Muscle layer of colon (tissue), 2 donors: ENCODE measurements around the gene SETD4.

ENCODE experiments used
- H3K27ac ChIP-seq: one replicate; pipeline ENCODE4 v1.7.0; 2013; ENCODE audit warnings: low read depth, mild to moderate bottlenecking, low read length, moderate library complexity
- H3K27me3 ChIP-seq, 2 donors: one replicate each; pipeline ENCODE4 v1.7.0; 2013; ENCODE audit warnings: low read length in 2 of 2, mild to moderate bottlenecking in 2 of 2; ENCODE audit not compliant: insufficient read depth in 2 of 2, control insufficient read depth in 1 of 2
- H3K36me3 ChIP-seq: one replicate; pipeline ENCODE4 v1.7.0; 2013; ENCODE audit warnings: mild to moderate bottlenecking, low read length; ENCODE audit not compliant: insufficient read depth
- H3K4me1 ChIP-seq: one replicate; pipeline ENCODE4 v1.7.0; 2013; ENCODE audit warnings: mild to moderate bottlenecking, low read length; ENCODE audit not compliant: insufficient read depth
- H3K4me3 ChIP-seq, 2 donors: one replicate each; pipeline ENCODE4 v1.7.0; 2013; ENCODE audit warnings: low read length in 2 of 2, low read depth in 1 of 2, mild to moderate bottlenecking in 1 of 2, moderate library complexity in 1 of 2
- H3K9ac ChIP-seq: one replicate; pipeline ENCODE4 v1.7.0; 2013; ENCODE audit warnings: low read length
- H3K9me3 ChIP-seq: one replicate; pipeline ENCODE4 v1.7.0; 2013; ENCODE audit warnings: mild to moderate bottlenecking, low read length
- donor health status: abdominal sarcoma.
- donor health status: Adenocarcinoma of cecum.

SETD4 gene

DNA sequence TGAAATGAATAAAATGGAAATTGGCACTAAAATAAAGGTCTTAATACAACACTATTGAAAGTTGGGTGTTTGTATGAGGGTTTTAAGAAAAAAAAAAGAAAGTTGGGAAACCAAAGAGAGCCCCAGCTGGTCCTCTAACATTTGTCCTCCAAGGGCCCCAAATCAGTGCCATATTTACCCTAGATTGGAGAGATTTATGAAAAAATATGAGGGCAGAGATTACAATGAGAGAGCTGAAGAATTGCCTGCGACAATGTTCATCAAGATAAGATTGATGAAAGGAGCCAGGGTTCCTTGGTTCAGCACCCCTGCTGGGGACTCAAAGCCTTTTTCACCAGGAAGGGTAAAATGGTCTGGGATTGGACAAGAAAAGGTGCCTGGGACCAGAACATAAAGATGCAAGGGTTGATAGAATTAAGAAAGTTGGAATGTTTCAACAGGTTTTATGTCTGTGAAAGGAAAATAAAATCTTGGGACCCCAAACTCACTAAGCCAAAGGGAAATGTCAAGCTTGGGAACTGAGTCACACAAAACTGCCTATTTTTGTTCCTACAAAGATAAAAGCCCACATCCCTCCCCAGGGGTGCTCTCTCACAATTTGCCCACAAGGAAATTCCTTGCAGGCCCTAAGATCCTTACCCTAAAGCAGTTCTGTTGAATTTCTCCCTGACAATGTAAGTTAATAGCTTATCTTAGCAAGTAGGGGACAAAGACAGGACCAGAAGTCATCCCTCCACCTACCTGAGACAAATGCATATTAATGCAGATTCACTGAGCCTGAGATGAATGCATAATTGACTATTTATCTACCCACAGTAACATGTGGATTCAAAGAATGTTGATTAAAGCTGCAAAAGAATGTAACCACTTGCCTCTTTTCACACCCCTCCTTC, 36.3 kb upstream of the SETD4 start:
- H3K27ac ChIP-seq, result no peak overlapping the region
- no peak overlapping the region for H3K9ac ChIP-seq
- H3K27me3 ChIP-seq, result no peaks in the 10 kb centered on the region
- H3K36me3 ChIP-seq, result no peaks in the 10 kb centered on the region
- H3K9me3 ChIP-seq, result no peaks in the 10 kb centered on the region
- H3K4me3 ChIP-seq, result no peak overlapping the region
- no peaks in the 10 kb centered on the region for H3K4me1 ChIP-seq

DNA sequence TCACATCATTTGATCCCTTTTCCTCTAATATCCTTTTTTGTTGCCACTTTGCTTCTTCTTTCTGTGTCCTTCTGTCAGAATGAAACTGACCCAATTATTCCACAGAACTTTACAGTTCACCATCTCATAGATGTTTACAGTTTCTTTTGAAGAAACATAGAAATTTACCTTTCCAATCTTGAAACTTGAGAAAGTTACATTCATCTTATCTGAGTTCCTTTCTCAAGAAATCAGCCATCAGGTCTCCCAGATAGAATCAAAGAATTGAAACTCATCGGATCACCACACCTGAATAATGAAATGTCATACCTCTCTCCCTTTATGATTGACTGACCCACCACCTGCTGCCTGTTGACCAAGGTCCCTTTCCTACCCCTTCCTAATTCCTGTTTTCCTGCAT, 33.2 kb upstream of the SETD4 start:
- H3K4me3 ChIP-seq, result no peak overlapping the region
- H3K36me3 ChIP-seq, result no peaks in the 10 kb centered on the region

DNA sequence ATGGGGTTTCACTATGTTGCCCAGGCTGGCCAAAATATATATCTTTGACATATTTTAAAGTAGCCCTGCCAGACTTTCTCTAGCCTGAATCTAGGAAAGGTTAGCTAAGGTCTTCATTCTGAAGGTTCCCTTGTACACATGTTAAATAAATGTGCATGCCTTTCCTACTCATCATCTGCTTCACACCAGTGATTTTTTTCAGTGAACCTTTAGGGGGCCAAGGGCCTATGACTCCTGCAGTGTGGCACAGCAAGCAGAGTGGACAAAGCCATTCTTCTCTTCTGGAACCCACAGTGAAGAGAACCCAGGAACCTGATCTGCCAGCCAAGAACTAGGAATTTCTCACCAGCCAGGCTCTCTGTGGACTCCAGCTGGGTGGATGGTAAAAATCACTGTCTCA, 32.4 kb upstream of the SETD4 start:
- Histone ChIP-seq H3K4me3 (no peak overlapping the region), H3K9me3 (no peaks in the 10 kb centered on the region), H3K9ac (no peak overlapping the region), H3K27ac (no peak overlapping the region), H3K27me3 (no peaks in the 10 kb centered on the region), H3K4me1 (no peaks in the 10 kb centered on the region), H3K36me3 (no peaks in the 10 kb centered on the region)

More for the DNA sequence above, 33.2 kb upstream of the SETD4 start:
- no peaks in the 10 kb centered on the region for H3K4me1 ChIP-seq
- no peak overlapping the region for H3K9ac ChIP-seq
- no peaks in the 10 kb centered on the region for H3K27me3 ChIP-seq
- H3K9me3 ChIP-seq, result no peaks in the 10 kb centered on the region
- no peak overlapping the region for H3K27ac ChIP-seq

DNA sequence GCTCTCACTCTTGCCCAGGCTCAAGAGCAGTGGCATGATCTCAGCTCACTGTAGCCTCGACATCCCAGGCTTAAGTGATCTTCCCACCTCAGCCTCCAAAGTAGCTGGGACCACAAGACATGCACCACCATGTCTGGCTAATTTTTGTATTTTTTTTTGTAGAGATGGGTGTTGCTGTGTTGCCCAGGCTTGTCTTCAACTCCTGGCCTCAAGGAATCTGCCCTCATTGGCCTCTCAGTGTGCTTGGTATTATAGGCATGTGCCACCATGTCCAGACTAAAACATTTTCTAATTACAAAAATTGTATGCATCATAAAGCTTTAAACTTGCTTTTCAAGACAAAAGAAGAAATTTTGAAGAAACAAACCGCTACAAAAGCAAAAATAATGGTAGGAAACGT, 29.6 kb upstream of the SETD4 start:
- Histone ChIP-seq H3K9me3 (no peaks in the 10 kb centered on the region), H3K36me3 (no peaks in the 10 kb centered on the region), H3K4me3 (no peak overlapping the region), H3K4me1 (no peaks in the 10 kb centered on the region), H3K9ac (no peak overlapping the region), H3K27ac (no peak overlapping the region), H3K27me3 (no peaks in the 10 kb centered on the region)

DNA sequence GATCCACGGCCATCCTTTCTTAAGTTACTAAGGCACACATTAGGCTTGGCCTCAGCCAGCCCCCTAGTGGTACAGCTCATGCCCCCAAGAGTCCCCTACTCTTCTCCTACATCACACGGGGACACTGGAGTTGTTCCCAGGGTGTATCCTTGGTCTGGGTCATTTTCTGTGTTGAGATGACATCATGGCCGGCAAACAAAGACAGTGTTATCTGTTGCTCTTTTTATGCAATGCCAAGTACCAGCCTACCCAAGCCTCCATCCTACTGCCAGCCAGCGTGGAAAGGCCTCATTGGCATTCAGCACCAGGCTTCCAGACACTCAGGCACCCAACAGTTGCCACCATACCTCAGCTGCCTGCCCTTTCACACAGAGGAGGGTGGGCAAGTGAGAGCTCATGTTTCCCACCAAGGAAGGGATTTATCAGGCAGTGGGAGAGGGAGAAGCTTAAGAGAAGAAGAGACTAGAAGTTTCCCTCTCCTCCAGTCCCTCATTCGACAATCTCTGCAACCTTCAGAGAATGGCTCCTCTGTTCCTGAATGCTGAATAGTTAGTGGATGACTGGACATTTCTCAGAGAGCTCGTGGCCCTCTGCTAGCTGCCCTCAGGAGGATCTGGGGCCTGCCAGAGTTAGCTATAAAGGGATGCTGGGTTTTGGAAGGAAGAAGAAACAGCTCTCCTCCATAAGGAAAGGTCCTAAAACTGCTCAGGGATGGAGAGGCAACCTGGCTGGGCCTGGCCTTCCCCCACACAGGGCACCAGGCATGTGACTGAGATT, 27.2 kb upstream of the SETD4 start:
- Histone ChIP-seq H3K4me1 (no peaks in the 10 kb centered on the region), H3K4me3 (no peak overlapping the region), H3K9ac (no peak overlapping the region), H3K27ac (no peak overlapping the region), H3K36me3 (no peaks in the 10 kb centered on the region), H3K27me3 (no peaks in the 10 kb centered on the region), H3K9me3 (no peaks in the 10 kb centered on the region)

DNA sequence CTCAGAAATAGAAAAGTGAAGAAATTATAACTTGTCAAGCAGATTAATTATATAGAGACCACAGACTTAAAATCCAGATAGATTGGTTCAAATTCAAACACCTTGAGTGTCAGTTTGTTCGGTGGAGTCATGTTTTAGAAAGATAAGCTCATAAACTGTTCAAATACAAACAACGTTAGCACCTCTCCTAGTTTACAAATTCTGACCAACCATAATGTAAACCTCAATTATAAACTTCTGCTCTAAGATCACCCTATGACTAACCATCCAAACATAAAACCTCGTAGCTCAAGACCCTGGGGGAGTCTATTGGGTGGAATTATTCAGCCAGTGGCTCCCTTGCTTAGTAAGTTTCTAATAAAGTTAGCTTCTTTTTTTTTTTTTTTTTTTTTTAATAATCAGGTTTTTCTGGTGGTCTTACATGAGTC, 21.9 kb upstream of the SETD4 start:
- Histone ChIP-seq H3K9me3 (no peaks in the 10 kb centered on the region), H3K27me3 (no peaks in the 10 kb centered on the region), H3K36me3 (no peaks in the 10 kb centered on the region), H3K9ac (no peak overlapping the region), H3K4me3 (no peak overlapping the region), H3K4me1 (no peaks in the 10 kb centered on the region), H3K27ac (no peak overlapping the region)

DNA sequence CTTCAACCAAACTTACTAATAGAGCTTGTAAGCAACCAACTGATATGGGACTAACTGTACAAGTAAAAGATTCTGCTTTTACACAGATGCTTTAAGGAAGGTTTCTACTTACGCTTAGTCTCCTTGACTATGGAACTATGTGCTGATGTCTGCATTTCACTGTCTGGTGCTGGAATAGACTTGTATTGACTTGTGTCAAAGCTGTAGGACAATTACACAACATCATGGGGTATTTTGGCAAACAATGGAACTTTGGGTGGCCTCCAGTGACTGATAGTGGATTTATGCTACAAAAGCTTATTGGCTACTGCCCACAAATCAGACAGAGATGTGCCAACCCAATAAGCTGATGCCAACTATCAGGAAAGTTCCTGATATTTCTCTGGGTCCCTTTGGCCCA, 20.1 kb upstream of the SETD4 start:
- Histone ChIP-seq H3K9ac (no peak overlapping the region), H3K9me3 (no peaks in the 10 kb centered on the region), H3K27me3 (no peaks in the 10 kb centered on the region), H3K36me3 (no peaks in the 10 kb centered on the region), H3K4me1 (no peaks in the 10 kb centered on the region), H3K4me3 (no peak overlapping the region), H3K27ac (no peak overlapping the region)

DNA sequence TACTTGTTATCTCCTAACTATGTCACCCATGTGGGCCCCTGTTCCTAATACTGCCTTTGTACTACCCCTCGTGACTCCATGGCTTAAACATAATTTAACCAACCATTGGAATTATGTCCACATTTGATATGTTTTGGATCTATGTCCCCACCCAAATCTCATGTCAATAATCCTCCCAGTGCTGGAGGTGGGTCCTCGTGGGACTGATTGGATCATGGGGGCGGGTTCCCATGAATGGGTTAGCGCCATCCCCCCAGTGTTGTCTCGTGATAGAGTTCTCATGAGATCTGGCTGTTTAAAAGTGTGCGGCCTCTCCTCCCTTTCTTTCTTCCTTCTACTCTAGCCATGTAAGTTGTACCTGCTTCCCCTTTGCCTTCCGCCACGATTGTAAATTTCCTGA, 19.3 kb upstream of the SETD4 start:
- H3K36me3 ChIP-seq, result no peaks in the 10 kb centered on the region

DNA sequence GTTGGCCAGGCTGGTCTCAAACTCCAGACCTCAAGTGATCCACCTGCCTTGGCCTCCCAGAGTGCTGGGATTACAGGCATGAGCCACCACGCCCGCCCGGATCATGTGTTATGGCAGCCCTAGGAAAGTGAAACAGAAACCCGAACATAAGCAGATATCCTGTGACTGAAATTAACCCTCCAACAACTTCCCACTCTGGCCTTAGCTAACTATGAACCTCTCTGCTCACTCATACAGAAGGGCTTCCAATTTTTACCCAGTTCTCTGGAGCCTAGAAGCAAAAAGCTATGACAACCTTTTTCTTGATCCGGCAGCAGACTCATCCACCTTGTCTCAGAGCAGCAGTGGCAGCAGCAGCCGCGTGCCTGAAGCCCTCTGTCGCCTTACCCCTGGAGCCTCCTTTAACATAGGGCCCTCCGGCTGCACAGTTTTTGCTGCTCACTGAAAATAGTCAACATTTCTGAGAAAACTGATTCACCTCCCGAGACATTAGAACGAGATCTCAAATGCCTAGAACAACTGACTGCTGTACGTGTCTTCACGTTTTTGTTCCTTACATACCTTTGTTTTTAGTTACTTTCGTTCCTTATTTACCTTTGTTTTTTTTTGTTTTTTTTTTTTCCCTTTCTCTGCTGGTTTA, 18.8 kb upstream of the SETD4 start:
- no peak overlapping the region for H3K9ac ChIP-seq
- no peaks in the 10 kb centered on the region for H3K27me3 ChIP-seq
- H3K4me3 ChIP-seq, result no peak overlapping the region
- H3K4me1 ChIP-seq, result no peaks in the 10 kb centered on the region
- no peaks in the 10 kb centered on the region for H3K36me3 ChIP-seq
- H3K9me3 ChIP-seq, result no peaks in the 10 kb centered on the region
- no peak overlapping the region for H3K27ac ChIP-seq

More for the DNA sequence above, 19.3 kb upstream of the SETD4 start:
- Histone ChIP-seq H3K9ac (no peak overlapping the region), H3K9me3 (no peaks in the 10 kb centered on the region), H3K4me3 (no peak overlapping the region), H3K4me1 (no peaks in the 10 kb centered on the region), H3K27ac (no peak overlapping the region), H3K27me3 (no peaks in the 10 kb centered on the region)

DNA sequence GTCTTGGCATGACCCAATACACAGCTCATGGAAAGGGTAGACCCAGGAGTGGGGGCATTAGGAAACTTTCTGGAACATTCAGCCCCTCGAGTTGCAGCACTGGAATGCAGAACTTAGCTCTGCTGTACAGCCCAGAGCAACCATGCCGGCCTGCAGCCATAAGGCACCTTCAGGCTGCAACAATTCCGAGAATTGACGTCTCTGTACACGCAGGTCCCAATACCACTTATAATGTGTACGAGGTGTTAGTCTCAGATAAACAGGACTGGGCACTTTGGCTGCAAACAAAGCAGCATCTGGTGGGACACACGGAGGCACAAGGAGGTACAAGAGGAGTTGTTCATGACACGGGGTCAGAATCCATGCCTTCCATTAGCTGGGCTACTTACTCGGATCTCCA, 17.4 kb upstream of the SETD4 start:
- H3K4me1 ChIP-seq, result peaks cover 7% of the 10 kb centered on the region
- H3K9ac ChIP-seq, result no peak overlapping the region
- no peaks in the 10 kb centered on the region for H3K9me3 ChIP-seq
- H3K27ac ChIP-seq, result no peak overlapping the region
- no peaks in the 10 kb centered on the region for H3K27me3 ChIP-seq
- no peak overlapping the region for H3K4me3 ChIP-seq
- peaks cover 8% of the 10 kb centered on the region for H3K36me3 ChIP-seq

DNA sequence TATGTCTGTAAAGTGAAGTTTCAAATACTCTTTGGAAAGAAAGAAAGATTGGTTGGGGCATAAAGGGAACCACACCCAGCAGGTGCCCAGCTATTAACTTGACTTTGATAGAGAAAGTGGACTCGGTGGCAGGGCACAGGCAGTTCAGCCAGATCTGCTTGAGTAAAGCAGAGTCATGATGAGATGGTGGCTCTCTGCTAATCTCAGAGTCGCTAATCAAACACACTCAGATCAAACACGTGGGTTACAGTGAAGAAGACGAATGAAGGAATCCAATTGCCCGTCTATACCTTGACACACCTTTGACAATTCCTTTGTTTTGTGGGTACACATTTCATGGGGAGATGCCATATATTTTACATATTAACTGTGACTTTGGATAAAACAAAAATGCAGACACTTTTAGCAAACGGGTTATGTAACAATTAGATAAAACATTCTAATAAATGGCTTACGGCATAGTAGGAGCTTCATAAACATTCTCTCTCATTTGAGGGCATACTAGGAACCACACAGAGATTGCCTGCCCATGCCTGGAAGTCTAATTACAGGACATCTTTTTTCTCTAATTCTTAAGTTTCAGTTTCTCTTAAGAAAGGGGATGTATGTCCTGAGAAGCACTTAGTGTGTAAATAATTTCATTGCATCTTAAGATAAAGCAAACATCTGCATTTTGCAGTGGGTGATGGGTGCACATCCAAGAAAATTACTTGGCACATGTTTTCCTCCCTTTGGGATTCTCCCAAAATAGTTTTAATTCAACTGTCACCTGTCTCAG, 16.7 kb upstream of the SETD4 start:
- no peaks in the 10 kb centered on the region for H3K27me3 ChIP-seq
- H3K9me3 ChIP-seq, result no peaks in the 10 kb centered on the region
- no peak overlapping the region for H3K27ac ChIP-seq
- no peak overlapping the region for H3K9ac ChIP-seq
- H3K36me3 ChIP-seq, result peaks cover 14% of the 10 kb centered on the region
- peaks cover 13% of the 10 kb centered on the region for H3K4me1 ChIP-seq
- H3K4me3 ChIP-seq, result no peak overlapping the region
